Smooth muscle cell (in vitro differentiated cells): ENCODE data around the gene C10orf62. TPM values are rescaled to one million over a fixed set of nuclear protein-coding genes. Genes with fewer than 3 reads are reported as not detected.

ENCODE experiments used
- DNase-seq: peaks from one replicate; lab custom pipeline; 2025; ENCODE audit not compliant: unreplicated experiment; lab: John Stamatoyannopoulos, UW
- H2AFZ ChIP-seq: fragments of 200-600 bp; sonication (generic); 2 replicates; pipeline ENCODE4 v1.6.0; 2016; ENCODE audit warnings: antibody characterized with exemption, low read depth, mild to moderate bottlenecking
- H3F3A ChIP-seq: fragments of 200-600 bp; sonication (generic); 2 replicates; pipeline ENCODE4 v1.6.0; 2017; ENCODE audit warnings: antibody characterized with exemption, low read depth
- H3K27ac ChIP-seq: fragments of 200-600 bp; sonication (generic); 2 replicates; pipeline ENCODE4 v1.5.1; 2016; ENCODE audit warnings: low read depth, mild to moderate bottlenecking
- H3K27me3 ChIP-seq: fragments of 200-600 bp; sonication (generic); 2 replicates; pipeline ENCODE4 v1.6.1; 2016; ENCODE audit warnings: low read depth, mild to moderate bottlenecking
- H3K36me3 ChIP-seq: fragments of 200-600 bp; sonication (generic); 2 replicates; pipeline ENCODE4 v1.5.1; 2016; ENCODE audit warnings: low read depth
- H3K4me1 ChIP-seq: fragments of 200-600 bp; sonication (generic); 2 replicates; pipeline ENCODE4 v1.5.1; 2016; ENCODE audit warnings: low read depth
- H3K4me2 ChIP-seq: fragments of 200-600 bp; sonication (generic); 2 replicates; pipeline ENCODE4 v1.6.0; 2016; ENCODE audit warnings: mild to moderate bottlenecking
- H3K4me3 ChIP-seq: fragments of 200-600 bp; sonication (generic); 2 replicates; pipeline ENCODE4 v1.5.1; 2016; ENCODE audit warnings: mild to moderate bottlenecking
- H3K79me2 ChIP-seq: fragments of 200-600 bp; sonication (generic); 2 replicates; pipeline ENCODE4 v1.6.0; 2016; ENCODE audit warnings: low read depth, mild to moderate bottlenecking
- H3K9ac ChIP-seq: fragments of 200-600 bp; sonication (generic); 2 replicates; pipeline ENCODE4 v1.6.0; 2016; ENCODE audit warnings: low read depth
- H3K9me3 ChIP-seq: fragments of 200-600 bp; sonication (generic); replicated peaks from 2 replicates; pipeline ENCODE4 v1.5.1; 2016; ENCODE audit warnings: low read depth
- H4K20me1 ChIP-seq: fragments of 200-600 bp; sonication (generic); 2 replicates; pipeline ENCODE4 v1.6.0; 2016; ENCODE audit warnings: low read depth
- CTCF ChIP-seq: fragments of 200-600 bp; sonication (generic); IDR thresholded peaks from 2 replicates; pipeline ENCODE4 v1.5.1; 2017; ENCODE audit warnings: borderline replicate concordance, mild to moderate bottlenecking, antibody characterized with exemption; ENCODE audit not compliant: insufficient read depth, poor library complexity, severe bottlenecking
- WGBS: methylation state at CpG from one replicate; pipeline ENCODE4 v1.1.7; 2016; ENCODE audit warnings: low lambda C conversion rate; 5-methylcytosine and 5-hydroxymethylcytosine counted together
- polyA plus RNA-seq: library from polyadenylated mRNA; unstranded; fragments of >200 nt; fragmentation: Nextera tagmentation; extraction: Ambion mirVana; gene quantifications from 2 replicates; pipeline ENCODE4 v1.2.1, GENCODE V29; 2016
- total RNA-seq: library from RNA; depleted of rRNA; stranded (reverse); fragments of >200 nt; gene quantifications from 2 replicates; pipeline ENCODE4 v1.2.3, GENCODE V29; 2014

C10orf62 gene
- total and polyA plus RNA-seq, 2 experiments from 2014 or later: not detected

GRCh38 chr10:97587183-97587582 is 2.3 kb upstream of the C10orf62 start:
- WGBS: 94% methylated on average over 2 of the region's 2 CpGs
- no peak for TF ChIP-seq CTCF
- no peak for DNase-seq

GRCh38 chr10:97590082-97590747 is 694 bp downstream of the C10orf62 start:
- H2AFZ ChIP-seq: no peak overlapping the region
- no peaks in the 10 kb centered on the region for H3K4me1 ChIP-seq
- H3K9me3 ChIP-seq: no peaks in the 10 kb centered on the region
- H3K9ac ChIP-seq: no peak overlapping the region
- H3K36me3 ChIP-seq: no peaks in the 10 kb centered on the region
- H3F3A ChIP-seq: no peaks in the 10 kb centered on the region
- H3K4me3 ChIP-seq: no peak overlapping the region
- 92% methylated on average over 15 of the region's 15 CpGs for WGBS
- no peaks in the 10 kb centered on the region for H3K27me3 ChIP-seq
- no peak overlapping the region for H3K4me2 ChIP-seq
- H3K27ac ChIP-seq: no peak overlapping the region
- no peaks in the 10 kb centered on the region for H4K20me1 ChIP-seq
- no peaks in the 10 kb centered on the region for H3K79me2 ChIP-seq
- TF ChIP-seq CTCF: no peak
- no peak for DNase-seq

More at GRCh38 chr10:97587183-97587582, 2.3 kb upstream of the C10orf62 start:
- H3K9ac ChIP-seq: no peak overlapping the region
- H3K79me2 ChIP-seq: no peaks in the 10 kb centered on the region
- H3K4me1 ChIP-seq: no peaks in the 10 kb centered on the region
- no peaks in the 10 kb centered on the region for H3F3A ChIP-seq
- no peaks in the 10 kb centered on the region for H3K27me3 ChIP-seq
- no peak overlapping the region for H3K4me3 ChIP-seq
- no peaks in the 10 kb centered on the region for H3K36me3 ChIP-seq
- no peaks in the 10 kb centered on the region for H3K9me3 ChIP-seq
- no peaks in the 10 kb centered on the region for H4K20me1 ChIP-seq
- H3K4me2 ChIP-seq: no peak overlapping the region
- H3K27ac ChIP-seq: no peak overlapping the region
- no peak overlapping the region for H2AFZ ChIP-seq

GRCh38 chr10:97590748-97591495 is 1.4 kb downstream of the C10orf62 start:
- Histone ChIP-seq H3K4me3 (no peak overlapping the region), H3K9me3 (no peaks in the 10 kb centered on the region), H3F3A (peaks cover 6% of the 10 kb centered on the region), H3K4me1 (no peaks in the 10 kb centered on the region), H3K4me2 (no peak overlapping the region), H3K27ac (no peak overlapping the region), H3K79me2 (no peaks in the 10 kb centered on the region), H3K36me3 (no peaks in the 10 kb centered on the region), H3K27me3 (no peaks in the 10 kb centered on the region), H2AFZ (no peak overlapping the region), H3K9ac (no peak overlapping the region), H4K20me1 (no peaks in the 10 kb centered on the region)
- WGBS: 89% methylated on average over 5 of the region's 5 CpGs
- TF ChIP-seq CTCF: no peak
- DNase-seq: no peak

GRCh38 chr10:97593421-97593820 is 3.9 kb downstream of the C10orf62 start:
- no peak overlapping the region for H3K4me2 ChIP-seq
- H2AFZ ChIP-seq: no peak overlapping the region
- no peaks in the 10 kb centered on the region for H3K79me2 ChIP-seq
- H3K4me1 ChIP-seq: no peaks in the 10 kb centered on the region
- DNase-seq: no peak
- H3F3A ChIP-seq: peaks cover 6% of the 10 kb centered on the region
- no peak overlapping the region for H3K27ac ChIP-seq
- no peaks in the 10 kb centered on the region for H3K27me3 ChIP-seq
- no peaks in the 10 kb centered on the region for H3K36me3 ChIP-seq
- H4K20me1 ChIP-seq: no peaks in the 10 kb centered on the region
- H3K9ac ChIP-seq: no peak overlapping the region
- no peaks in the 10 kb centered on the region for H3K9me3 ChIP-seq
- no peak for TF ChIP-seq CTCF
- no peak overlapping the region for H3K4me3 ChIP-seq
- 92% methylated on average over 4 of the region's 4 CpGs for WGBS
